ENCODE results near the gene PIANP.
A peak's percentile ranks its signal among the peaks of the same experiment; 100 is the strongest.
"Not testable (repeated sequence)": the region's sequence is repeated elsewhere in the genome, so short reads cannot be mapped to it uniquely, and the experiment has no call there.

The PIANP gene

GRCh38 chr12:6700646-6701051 lies at the start of gene PIANP:
TSS of gene PIANP (minus strand) at chr12:6700815. CDS start at chr12:6698061, 2,754 bp downstream.
- peak in 1 of 2 donors; percentile 52 for DNase-seq

GRCh38 chr12:6748761-6749160 lies 48.1 kb upstream of the PIANP start:
- no peak for DNase-seq

GRCh38 chr12:6747216-6747615 lies 46.6 kb upstream of the PIANP start:
- no peak for DNase-seq

- DNase-seq = peak; percentile 27 to 62
These were observed 45.3 kb upstream of the PIANP start for GRCh38 chr12:6745741-6746525.

GRCh38 chr12:6743300-6743699 lies 42.7 kb upstream of the PIANP start:
- DNase-seq = not testable (repeated sequence)

- no peak for DNase-seq
These were observed 42.2 kb upstream of the PIANP start for GRCh38 chr12:6742834-6743233.

GRCh38 chr12:6742080-6742479 lies 41.5 kb upstream of the PIANP start:
- DNase-seq = not testable (repeated sequence)

GRCh38 chr12:6736754-6737153 lies 36.1 kb upstream of the PIANP start:
- DNase-seq = no peak

GRCh38 chr12:6735448-6736191 lies 35.0 kb upstream of the PIANP start:
- DNase-seq = peak; percentile 52 to 54

GRCh38 chr12:6734506-6735387 lies 34.1 kb upstream of the PIANP start:
- no peak for DNase-seq

GRCh38 chr12:6730169-6730568 lies 29.6 kb upstream of the PIANP start:
- no peak for DNase-seq

- no peak for DNase-seq
These were observed 28.6 kb upstream of the PIANP start for GRCh38 chr12:6729186-6729585.

- no peak for DNase-seq
These were observed 24.7 kb upstream of the PIANP start for GRCh38 chr12:6725350-6725749.

GRCh38 chr12:6724409-6724797 lies 23.8 kb upstream of the PIANP start:
- DNase-seq = peak in 1 of 2 donors; percentile 15

- peak; percentile 98 for DNase-seq
These were observed 23.2 kb upstream of the PIANP start, which contains the start of gene COPS7A for GRCh38 chr12:6723607-6724408. TSS of gene COPS7A (plus strand) at chr12:6724046. CDS start at chr12:6724657, 611 bp downstream.

GRCh38 chr12:6722863-6723262 lies 22.2 kb upstream of the PIANP start:
- DNase-seq = no peak

GRCh38 chr12:6716874-6717437 lies 16.3 kb upstream of the PIANP start:
- DNase-seq = no peak

- DNase-seq = not testable (repeated sequence)
These were observed 15.6 kb upstream of the PIANP start for GRCh38 chr12:6716031-6716873.

- DNase-seq = peak; percentile 41 to 80
These were observed 8.4 kb upstream of the PIANP start for GRCh38 chr12:6708960-6709394.

GRCh38 chr12:6708351-6708750 lies 7.7 kb upstream of the PIANP start:
- DNase-seq = not testable (repeated sequence)

- DNase-seq = no peak
These were observed 3.0 kb upstream of the PIANP start for GRCh38 chr12:6703631-6704030.

Data from CD4-positive, alpha-beta T cell treated with Interferon alpha-2 for 1 hour (primary cell).